Naive thymus-derived CD4-positive, alpha-beta T cell (primary cell): ENCODE measurements around the gene GPX5. TPM values are rescaled to one million over a fixed set of nuclear protein-coding genes. Genes with fewer than 3 reads are reported as not detected.

Source experiments
- ATAC-seq: fragments of 150-1000 bp; cut with Tn5 transposase; 2 replicates; pipeline ENCODE4 v1.10.0; 2021; ENCODE audit warnings: mild to moderate bottlenecking, moderate library complexity
- CTCF ChIA-PET: fragments of 350-600 bp; sonication (Branson Sonifier 250); formaldehyde crosslinking; loops from one replicate; lab custom pipeline; 2021; ENCODE audit warnings: antibody characterized with exemption; lab: Charles Lee
- POLR2A ChIA-PET: fragments of 350-600 bp; sonication (Branson Sonifier 250); formaldehyde crosslinking; loops from one replicate; lab custom pipeline; 2021; ENCODE audit warnings: antibody characterized with exemption, inconsistent platforms; lab: Charles Lee
- DNase-seq, 9 donors: peaks; one replicate each; pipeline versions ENCODE4 v3.0.0 to v3.0.0-alpha.2; 2020 to 2022; ENCODE audit warnings: mixed read lengths in 1 of 9
- H3K27ac ChIP-seq: one replicate; pipeline ENCODE4 v1.7.0; 2013; ENCODE audit warnings: mild to moderate bottlenecking, low read depth, low read length, moderate library complexity
- H3K27me3 ChIP-seq, 2 donors: one replicate each; pipeline ENCODE4 v1.7.0; 2013; ENCODE audit warnings: low read length in 2 of 2, mild to moderate bottlenecking in 2 of 2, moderate library complexity in 2 of 2; ENCODE audit not compliant: control insufficient read depth in 2 of 2, insufficient read depth in 2 of 2
- H3K36me3 ChIP-seq, 3 experiments: 1 replicate in 2 of 3; 2 replicates in 1 of 3; pipeline ENCODE4 v1.7.0; 2013; ENCODE audit warnings: low read length in 3 of 3, mild to moderate bottlenecking in 3 of 3, moderate library complexity in 1 of 3; ENCODE audit not compliant: insufficient read depth in 3 of 3, control insufficient read depth in 2 of 3
- H3K4me1 ChIP-seq, 2 donors: one replicate each; pipeline ENCODE4 v1.7.0; 2013; ENCODE audit warnings: low read length in 2 of 2, mild to moderate bottlenecking in 2 of 2, moderate library complexity in 1 of 2; ENCODE audit not compliant: control insufficient read depth in 2 of 2, insufficient read depth in 2 of 2
- H3K4me3 ChIP-seq: 2 replicates; pipeline ENCODE4 v1.7.0; 2013; ENCODE audit warnings: mild to moderate bottlenecking, low read length
- H3K9me3 ChIP-seq, 3 experiments: 1 replicate in 2 of 3; 2 replicates in 1 of 3; pipeline ENCODE4 v1.7.0; 2013; ENCODE audit warnings: low read length in 3 of 3; ENCODE audit not compliant: control insufficient read depth in 2 of 3
- H3K27ac Mint-ChIP-seq, 9 donors: one replicate each; pipeline ENCODE4 v1.8.0; 2020 to 2022; ENCODE audit warnings: mixed read lengths in 9 of 9, mild to moderate bottlenecking in 8 of 9, moderate library complexity in 5 of 9, inconsistent platforms in 2 of 9
- H3K27me3 Mint-ChIP-seq, 5 donors: one replicate each; pipeline ENCODE4 v1.8.0; 2021 to 2022; ENCODE audit warnings: mixed read lengths in 5 of 5, mild to moderate bottlenecking in 1 of 5
- H3K36me3 Mint-ChIP-seq, 5 donors: one replicate each; pipeline ENCODE4 v1.8.0; 2020 to 2022; ENCODE audit warnings: mixed read lengths in 5 of 5, mild to moderate bottlenecking in 3 of 5, inconsistent platforms in 1 of 5
- H3K4me1 Mint-ChIP-seq, 7 donors: one replicate each; pipeline ENCODE4 v1.8.0; 2020 to 2022; ENCODE audit warnings: mixed read lengths in 7 of 7, mild to moderate bottlenecking in 3 of 7, inconsistent platforms in 1 of 7
- H3K4me3 Mint-ChIP-seq, 10 donors: one replicate each; pipeline ENCODE4 v1.8.0; 2020 to 2022; ENCODE audit warnings: mild to moderate bottlenecking in 10 of 10, mixed read lengths in 10 of 10, moderate library complexity in 6 of 10, inconsistent platforms in 2 of 10
- H3K9me3 Mint-ChIP-seq, 11 donors: one replicate each; pipeline ENCODE4 v1.8.0; 2020 to 2022; ENCODE audit warnings: mixed read lengths in 11 of 11, mild to moderate bottlenecking in 4 of 11, inconsistent platforms in 1 of 11, moderate library complexity in 1 of 11
- intact Hi-C, 2 donors: fragments of 100-400 bp; cut with micrococcal nuclease; formaldehyde crosslinking; loops; one replicate each; pipeline ENCODE4 v1.15.1; 2023
- polyA plus RNA-seq, 2 donors: library from polyadenylated mRNA; unstranded; fragments of 300-500 nt; fragmentation: Illumina TruSeq; gene quantifications; one replicate each; pipeline ENCODE4 v1.2.3, GENCODE V29; 2021
- total RNA-seq, 6 experiments: library from RNA in 5 of 6; stranded (reverse) in 5 of 6; gene quantifications; 1 replicate in 5 of 6; 2 replicates in 1 of 6; pipeline ENCODE4 v1.2.3 and lab custom pipeline; 2021 to 2026

The GPX5 gene
- total and polyA plus RNA-seq, 7 experiments from 2014 or later: not detected

- no peak overlapping the region for H3K27ac ChIP-seq
- ATAC-seq: no peak
- peaks cover 0 to 4% (median 0%) of the 10 kb centered on the region in 11 donors for H3K9me3 Mint-ChIP-seq
- DNase-seq: no peak
- H3K36me3 Mint-ChIP-seq: peaks cover 0 to 4% (median 0%) of the 10 kb centered on the region in 5 donors
- intact Hi-C loops: no loop called here
- peaks cover 0 to 10% of the 10 kb centered on the region in 2 donors for H3K27me3 ChIP-seq
- H3K4me3 Mint-ChIP-seq: no peak overlapping the region
- no peak overlapping the region for H3K27ac Mint-ChIP-seq
- H3K27me3 Mint-ChIP-seq: peaks cover 38 to 68% (median 47%) of the 10 kb centered on the region in 5 donors
- H3K4me1 Mint-ChIP-seq: peaks cover 0 to 2% (median 0%) of the 10 kb centered on the region in 7 donors
- ChIA-PET POLR2A (no interaction called here), CTCF (no interaction called here)
- H3K36me3 ChIP-seq: no peaks in the 10 kb centered on the region
- H3K9me3 ChIP-seq: no peaks in the 10 kb centered on the region
- H3K4me3 ChIP-seq: no peak overlapping the region
- H3K4me1 ChIP-seq: no peaks in the 10 kb centered on the region
Observed at GRCh38 chr6:28563430-28564095, 37.9 kb downstream of the GPX5 start.

- no peaks in the 10 kb centered on the region for H3K4me1 ChIP-seq
- Mint-ChIP-seq H3K27ac (no peak overlapping the region), H3K9me3 (peaks cover 0 to 4% (median 0%) of the 10 kb centered on the region in 11 donors), H3K36me3 (peaks cover 0 to 4% (median 0%) of the 10 kb centered on the region in 5 donors), H3K4me3 (no peak overlapping the region), H3K27me3 (peaks cover 38 to 66% (median 53%) of the 10 kb centered on the region in 5 donors), H3K4me1 (peaks cover 0 to 2% (median 0%) of the 10 kb centered on the region in 7 donors)
- ATAC-seq: no peak
- intact Hi-C loops: no loop called here
- POLR2A ChIA-PET: no interaction called here
- DNase-seq: no peak
- no peaks in the 10 kb centered on the region for H3K36me3 ChIP-seq
- no peaks in the 10 kb centered on the region for H3K9me3 ChIP-seq
- peaks cover 0 to 10% of the 10 kb centered on the region in 2 donors for H3K27me3 ChIP-seq
- no peak overlapping the region for H3K4me3 ChIP-seq
- no peak overlapping the region for H3K27ac ChIP-seq
- CTCF ChIA-PET: no interaction called here
Observed at GRCh38 chr6:28565823-28566526, 40.3 kb downstream of the GPX5 start.

GRCh38 chr6:28566527-28567252 is 41.0 kb downstream of the GPX5 start:
- Histone ChIP-seq H3K9me3 (no peaks in the 10 kb centered on the region), H3K27me3 (peaks cover 0 to 10% of the 10 kb centered on the region in 2 donors), H3K36me3 (no peaks in the 10 kb centered on the region), H3K4me1 (no peaks in the 10 kb centered on the region), H3K27ac (no peak overlapping the region), H3K4me3 (no peak overlapping the region)
- Mint-ChIP-seq H3K27me3 (peaks cover 36 to 68% (median 51%) of the 10 kb centered on the region in 5 donors), H3K27ac (no peak overlapping the region), H3K9me3 (peaks cover 0 to 4% (median 0%) of the 10 kb centered on the region in 11 donors), H3K4me3 (no peak overlapping the region), H3K4me1 (no peaks in the 10 kb centered on the region), H3K36me3 (peaks cover 0 to 4% (median 0%) of the 10 kb centered on the region in 5 donors)
- intact Hi-C loops: no loop called here
- DNase-seq (no peak), ATAC-seq (no peak)
- CTCF ChIA-PET: no interaction called here
- POLR2A ChIA-PET: no interaction called here

GRCh38 chr6:28567506-28567905 is 41.8 kb downstream of the GPX5 start:
- ChIA-PET POLR2A (no interaction called here), CTCF (interaction anchor here (0.7 kb wide), 1 partner anchor 43 kb away, joined by 3 read pairs; no protein-coding TSS in a partner anchor)
- Mint-ChIP-seq H3K27me3 (peaks cover 33 to 69% (median 49%) of the 10 kb centered on the region in 5 donors), H3K27ac (no peak overlapping the region), H3K4me3 (no peak overlapping the region), H3K36me3 (peaks cover 0 to 4% (median 0%) of the 10 kb centered on the region in 5 donors), H3K9me3 (peaks cover 0 to 4% (median 0%) of the 10 kb centered on the region in 11 donors), H3K4me1 (no peaks in the 10 kb centered on the region)
- ATAC-seq: no peak
- H3K4me3 ChIP-seq: no peak overlapping the region
- DNase-seq: no peak
- no peak overlapping the region for H3K27ac ChIP-seq
- H3K4me1 ChIP-seq: no peaks in the 10 kb centered on the region
- no peaks in the 10 kb centered on the region for H3K36me3 ChIP-seq
- intact Hi-C loops: no loop called here
- H3K27me3 ChIP-seq: peaks cover 0 to 10% of the 10 kb centered on the region in 2 donors
- no peaks in the 10 kb centered on the region for H3K9me3 ChIP-seq

- ATAC-seq: no peak
- Mint-ChIP-seq H3K27ac (no peak overlapping the region), H3K27me3 (peaks cover 31 to 71% (median 47%) of the 10 kb centered on the region in 5 donors), H3K4me1 (no peaks in the 10 kb centered on the region), H3K36me3 (peaks cover 0 to 4% (median 0%) of the 10 kb centered on the region in 5 donors), H3K4me3 (no peak overlapping the region), H3K9me3 (peaks cover 0 to 4% (median 0%) of the 10 kb centered on the region in 11 donors)
- Histone ChIP-seq H3K27ac (no peak overlapping the region), H3K36me3 (no peaks in the 10 kb centered on the region), H3K9me3 (no peaks in the 10 kb centered on the region), H3K27me3 (peaks cover 0 to 10% of the 10 kb centered on the region in 2 donors), H3K4me1 (no peaks in the 10 kb centered on the region), H3K4me3 (no peak overlapping the region)
- intact Hi-C loops: no loop called here
- ChIA-PET POLR2A (no interaction called here), CTCF (no interaction called here)
- DNase-seq: no peak
Observed at GRCh38 chr6:28568515-28569108, 42.9 kb downstream of the GPX5 start.

DNA sequence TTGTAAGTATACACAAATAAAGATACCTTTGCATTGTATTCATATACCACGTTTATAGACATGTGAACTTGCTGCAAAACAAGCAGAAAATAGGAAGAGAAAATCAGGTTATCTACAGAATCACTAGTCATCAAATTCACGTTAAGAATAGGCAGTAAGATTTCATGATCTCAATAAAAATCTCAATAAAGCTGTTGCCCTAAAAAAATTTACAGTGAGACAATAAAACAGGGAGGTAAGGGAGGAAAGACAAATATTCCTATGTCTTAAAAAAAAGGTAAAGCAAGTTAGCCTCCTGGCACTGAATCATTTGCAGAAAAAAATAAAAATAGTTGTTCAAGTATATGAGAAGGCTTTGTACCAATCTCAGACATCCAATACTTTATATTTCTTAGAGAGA is 44.1 kb downstream of the GPX5 start:
- no peaks in the 10 kb centered on the region for H3K4me1 ChIP-seq
- H3K36me3 Mint-ChIP-seq: peaks cover 0 to 10% (median 4%) of the 10 kb centered on the region in 5 donors
- peaks cover 0 to 10% of the 10 kb centered on the region in 2 donors for H3K27me3 ChIP-seq
- no peaks in the 10 kb centered on the region for H3K36me3 ChIP-seq
- intact Hi-C loops: no loop called here
- no peak overlapping the region for H3K4me3 Mint-ChIP-seq
- ATAC-seq (no peak), DNase-seq (no peak)
- peaks cover 0 to 4% (median 0%) of the 10 kb centered on the region in 11 donors for H3K9me3 Mint-ChIP-seq
- POLR2A ChIA-PET: no interaction called here
- H3K27ac ChIP-seq: no peak overlapping the region
- H3K9me3 ChIP-seq: no peaks in the 10 kb centered on the region
- CTCF ChIA-PET: interaction anchor here (0.6 kb wide), 1 partner anchor 48 kb away, joined by 5 read pairs; no protein-coding TSS in a partner anchor
- no peaks in the 10 kb centered on the region for H3K4me1 Mint-ChIP-seq
- H3K27me3 Mint-ChIP-seq: peaks cover 27 to 67% (median 44%) of the 10 kb centered on the region in 5 donors
- no peak overlapping the region for H3K27ac Mint-ChIP-seq
- H3K4me3 ChIP-seq: no peak overlapping the region
